Mononuclear cell (primary cell): ENCODE data around the gene YIF1A. TPM values are rescaled to one million over a fixed set of nuclear protein-coding genes. Genes with fewer than 3 reads are reported as not detected.
A peak's percentile ranks its signal among the peaks of the same experiment; 100 is the strongest.

ENCODE experiments used
- H3K27me3 ChIP-seq: 2 replicates; pipeline ENCODE4 v1.6.0; 2011; ENCODE audit warnings: low read length, control low read depth; ENCODE audit not compliant: insufficient read depth
- H3K4me1 ChIP-seq: 2 replicates; pipeline ENCODE4 v1.5.1; 2011; ENCODE audit warnings: mild to moderate bottlenecking, low read length, control low read depth; ENCODE audit not compliant: insufficient read depth
- H3K4me3 ChIP-seq: 2 replicates; pipeline ENCODE4 v1.5.1; 2011; ENCODE audit warnings: mild to moderate bottlenecking, low read length, moderate library complexity
- H3K9me3 ChIP-seq: 2 replicates; pipeline ENCODE4 v1.5.1; 2011; ENCODE audit warnings: low read depth, mild to moderate bottlenecking, control low read depth, low read length
- total RNA-seq: library from RNA; depleted of rRNA; stranded (reverse); fragments of >200 nt; gene quantifications from one replicate; pipeline ENCODE4 v1.2.3, GENCODE V29; 2012

Gene YIF1A, protein sequence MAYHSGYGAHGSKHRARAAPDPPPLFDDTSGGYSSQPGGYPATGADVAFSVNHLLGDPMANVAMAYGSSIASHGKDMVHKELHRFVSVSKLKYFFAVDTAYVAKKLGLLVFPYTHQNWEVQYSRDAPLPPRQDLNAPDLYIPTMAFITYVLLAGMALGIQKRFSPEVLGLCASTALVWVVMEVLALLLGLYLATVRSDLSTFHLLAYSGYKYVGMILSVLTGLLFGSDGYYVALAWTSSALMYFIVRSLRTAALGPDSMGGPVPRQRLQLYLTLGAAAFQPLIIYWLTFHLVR
- total RNA-seq = 13.1 TPM

- H3K27me3 ChIP-seq = peaks cover 29% of the 10 kb centered on the region
- H3K4me3 ChIP-seq = peak within 1 kb of the TSS; percentile 67
- no peaks in the 10 kb centered on the region for H3K9me3 ChIP-seq
- peaks cover 38% of the 10 kb centered on the region for H3K4me1 ChIP-seq
Observed at GRCh38 chr11:66288671-66289547, at the start of gene YIF1A. YIF1A (minus strand) TSS chr11:66289143; CDS start chr11:66288985, 158 bp downstream.

- Histone ChIP-seq H3K4me1 (peaks cover 30% of the 10 kb centered on the region), H3K27me3 (no peaks in the 10 kb centered on the region), H3K4me3 (no peak overlapping the region), H3K9me3 (no peaks in the 10 kb centered on the region)
Observed at GRCh38 chr11:66337103-66337899, 48.4 kb upstream of the YIF1A start.

- no peaks in the 10 kb centered on the region for H3K9me3 ChIP-seq
- peak within 1 kb of the TSS; percentile 49 for H3K4me3 ChIP-seq
- peaks cover 30% of the 10 kb centered on the region for H3K4me1 ChIP-seq
- no peaks in the 10 kb centered on the region for H3K27me3 ChIP-seq
Observed at GRCh38 chr11:66336234-66337102, 47.5 kb upstream of the YIF1A start, which contains the start of gene RIN1. RIN1 (minus strand) TSS chr11:66336434; CDS start chr11:66336402, 32 bp downstream.

DNA sequence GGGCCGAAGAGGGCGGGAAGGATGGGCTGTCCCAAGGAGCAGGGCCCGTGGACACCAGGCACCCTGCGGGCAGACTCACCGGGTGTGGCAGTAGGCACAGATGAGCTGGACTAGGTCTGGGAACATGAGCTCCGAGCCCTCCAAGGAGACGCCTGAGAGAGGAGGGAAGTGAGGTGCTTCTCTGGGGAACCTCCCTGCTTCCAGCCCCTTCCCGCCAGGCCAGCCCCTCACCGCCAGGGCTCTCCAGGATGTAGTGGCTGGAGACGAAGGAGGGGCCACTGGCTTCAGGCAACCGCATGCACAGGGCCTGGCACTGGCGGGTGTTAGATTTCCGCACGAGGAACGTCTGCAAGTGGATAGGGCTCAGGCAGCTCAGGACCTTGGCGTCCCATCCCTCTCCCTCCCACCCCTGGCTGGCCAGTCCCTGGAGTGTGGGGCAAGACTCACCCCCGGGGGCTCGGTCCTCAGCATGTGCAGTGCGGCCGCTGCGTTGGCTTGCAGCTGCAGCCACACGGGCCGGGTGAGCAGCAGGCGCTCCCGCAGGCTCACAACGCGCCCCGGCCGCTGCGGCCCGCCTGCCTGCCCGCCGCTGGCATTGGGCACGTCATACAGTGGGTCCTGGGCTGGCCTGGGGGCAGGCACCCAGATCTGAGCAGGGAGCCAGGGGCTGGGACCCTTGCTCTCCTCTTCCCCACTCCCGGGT is 46.7 kb upstream of the YIF1A start:
- no peaks in the 10 kb centered on the region for H3K9me3 ChIP-seq
- peak overlapping the region; percentile 49 for H3K4me3 ChIP-seq
- peaks cover 30% of the 10 kb centered on the region for H3K4me1 ChIP-seq
- H3K27me3 ChIP-seq = no peaks in the 10 kb centered on the region

DNA sequence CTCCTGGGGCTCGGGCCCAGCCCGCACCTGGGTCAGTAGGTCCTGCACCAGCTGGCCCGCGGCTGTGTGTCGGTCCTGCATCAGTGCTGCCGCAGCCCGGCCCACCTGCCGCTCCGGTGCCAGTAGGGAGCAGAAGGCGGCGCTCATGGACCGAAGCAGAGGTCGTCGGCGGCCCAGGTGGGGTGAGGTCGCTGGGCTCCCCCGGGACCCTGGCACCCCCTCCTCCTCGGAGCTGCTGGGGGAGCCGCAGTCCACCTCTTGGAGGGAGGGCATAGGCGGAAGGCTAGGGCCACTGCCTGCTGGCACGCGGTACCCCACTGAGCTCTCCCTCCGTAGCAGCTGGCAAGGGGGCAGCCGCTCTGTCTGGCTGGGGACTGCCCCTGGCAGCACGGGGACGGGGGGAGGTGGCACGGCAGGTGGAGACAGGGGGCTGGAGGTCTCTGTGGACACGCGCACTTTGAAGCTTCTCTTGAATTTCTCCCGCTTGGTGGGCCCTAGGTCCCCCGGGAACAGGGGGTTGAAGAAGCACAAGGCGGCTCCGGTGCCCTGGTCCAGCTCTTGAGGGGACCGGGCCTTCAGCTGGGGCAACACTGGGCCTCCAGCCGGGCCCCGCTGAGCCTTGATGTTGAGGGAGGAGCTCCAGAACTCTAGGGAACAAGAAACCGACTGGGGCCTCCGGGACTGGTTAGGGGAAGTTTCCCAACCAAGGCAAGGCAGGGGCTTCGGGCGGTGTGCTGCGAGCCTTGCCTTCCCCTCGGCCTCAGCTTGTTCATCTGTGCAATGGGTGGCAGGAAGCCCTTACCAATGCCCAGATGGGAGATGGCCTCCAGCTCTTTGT is 45.9 kb upstream of the YIF1A start:
- Histone ChIP-seq H3K4me1 (peaks cover 30% of the 10 kb centered on the region), H3K9me3 (no peaks in the 10 kb centered on the region), H3K27me3 (no peaks in the 10 kb centered on the region), H3K4me3 (peak overlapping the region; percentile 49)

DNA sequence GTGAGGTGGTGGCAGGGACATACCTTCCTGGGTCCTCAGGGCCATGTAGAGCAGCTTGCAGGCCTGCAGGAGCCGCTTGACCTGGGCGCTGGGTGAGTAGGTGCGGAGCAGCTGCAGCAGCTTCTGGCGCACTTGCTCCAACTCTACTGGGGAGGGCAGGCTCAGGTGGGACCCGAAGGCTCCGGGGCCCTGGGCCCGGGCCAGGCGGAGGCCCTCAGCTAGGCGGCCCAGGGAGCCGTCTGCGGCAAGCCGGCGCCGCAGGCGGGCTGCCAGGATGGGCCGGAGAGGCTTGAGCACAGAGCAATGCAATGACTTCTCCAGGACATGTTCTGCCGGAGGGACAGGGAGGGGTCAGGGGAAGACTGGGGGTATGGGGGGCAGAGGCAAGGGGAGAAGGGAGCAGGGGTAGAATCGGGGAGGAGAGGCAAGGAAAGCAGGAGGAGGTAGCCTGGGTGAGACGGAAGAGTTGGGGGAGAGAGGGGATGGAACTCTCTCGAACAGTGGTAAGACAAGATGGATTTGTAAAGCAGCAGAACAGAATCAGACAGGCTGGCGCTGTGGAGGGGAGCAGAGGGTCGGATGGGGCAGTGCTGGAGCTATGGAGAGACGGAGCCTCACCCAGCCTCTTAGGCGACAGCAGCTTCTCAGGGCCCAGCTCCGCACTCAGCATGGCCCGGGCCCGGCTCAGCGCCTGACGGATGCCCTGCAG is 45.1 kb upstream of the YIF1A start:
- H3K9me3 ChIP-seq = no peaks in the 10 kb centered on the region
- peaks cover 32% of the 10 kb centered on the region for H3K4me1 ChIP-seq
- no peak overlapping the region for H3K4me3 ChIP-seq
- H3K27me3 ChIP-seq = no peaks in the 10 kb centered on the region

GRCh38 chr11:66333220-66333877 is 44.4 kb upstream of the YIF1A start:
- Histone ChIP-seq H3K9me3 (no peaks in the 10 kb centered on the region), H3K4me3 (no peak overlapping the region), H3K4me1 (peaks cover 39% of the 10 kb centered on the region), H3K27me3 (no peaks in the 10 kb centered on the region)

- H3K4me1 ChIP-seq = peaks cover 46% of the 10 kb centered on the region
- no peaks in the 10 kb centered on the region for H3K27me3 ChIP-seq
- no peak overlapping the region for H3K4me3 ChIP-seq
- H3K9me3 ChIP-seq = no peaks in the 10 kb centered on the region
Observed at GRCh38 chr11:66332371-66333219, 43.7 kb upstream of the YIF1A start.

- Histone ChIP-seq H3K4me3 (no peak overlapping the region), H3K4me1 (peaks cover 46% of the 10 kb centered on the region), H3K27me3 (no peaks in the 10 kb centered on the region), H3K9me3 (no peaks in the 10 kb centered on the region)
Observed at GRCh38 chr11:66331542-66332370, 42.8 kb upstream of the YIF1A start.

DNA sequence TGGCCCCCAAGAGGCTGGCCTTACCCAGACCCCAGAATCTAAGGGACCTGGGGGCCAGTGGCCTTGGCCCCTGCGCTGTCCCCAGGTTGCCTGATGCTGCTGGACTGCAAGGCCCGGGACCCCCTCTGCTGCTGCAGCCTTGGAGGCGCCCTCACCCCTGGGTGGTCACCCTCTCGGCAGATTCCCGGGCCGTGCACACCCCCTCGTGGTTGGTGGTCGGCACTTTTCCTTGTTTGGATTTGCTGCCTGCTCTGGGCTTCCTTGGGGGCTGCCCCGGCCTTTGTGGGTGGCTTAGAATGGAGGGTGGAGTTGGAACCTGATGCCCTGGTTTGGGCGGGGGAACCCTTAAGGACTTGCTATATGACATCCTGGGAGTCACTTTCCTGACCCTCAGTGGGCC is 42.0 kb upstream of the YIF1A start:
- no peaks in the 10 kb centered on the region for H3K9me3 ChIP-seq
- H3K4me3 ChIP-seq = no peak overlapping the region
- peaks cover 44% of the 10 kb centered on the region for H3K4me1 ChIP-seq
- no peaks in the 10 kb centered on the region for H3K27me3 ChIP-seq

DNA sequence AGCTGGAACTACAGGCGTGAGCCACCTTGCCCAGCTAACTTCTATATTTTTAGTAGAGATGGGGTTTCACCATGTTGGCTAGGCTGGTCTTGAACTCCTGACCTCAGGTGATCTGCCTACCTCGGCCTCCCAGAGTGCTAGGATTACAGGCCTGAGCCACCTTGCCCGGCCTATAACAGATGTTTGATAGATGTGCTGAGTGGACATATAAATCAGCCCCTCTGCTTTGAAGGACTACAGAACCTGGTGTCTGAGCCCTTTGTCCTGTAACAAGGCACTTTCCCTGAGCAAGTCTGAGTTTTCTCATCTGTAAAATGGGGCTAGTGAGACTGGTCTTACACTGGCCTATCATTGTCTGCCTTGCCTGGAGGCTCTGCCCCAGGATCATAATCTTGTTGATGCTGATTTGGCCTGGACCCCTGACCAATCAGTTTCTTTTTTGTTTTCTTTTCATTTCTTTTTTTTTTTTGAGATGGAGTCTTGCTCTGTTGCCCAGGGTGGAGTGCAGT is 40.3 kb upstream of the YIF1A start:
- Histone ChIP-seq H3K4me1 (peaks cover 33% of the 10 kb centered on the region), H3K4me3 (no peak overlapping the region)

More for the DNA sequence above, 40.3 kb upstream of the YIF1A start:
- H3K9me3 ChIP-seq = no peaks in the 10 kb centered on the region
- no peaks in the 10 kb centered on the region for H3K27me3 ChIP-seq
